Hepatocyte (in vitro differentiated cells): ENCODE measurements around the gene BRDT. TPM values are rescaled to one million over a fixed set of nuclear protein-coding genes. Genes with fewer than 3 reads are reported as not detected.

Experiments used
- DNase-seq: peaks from one replicate; pipeline ENCODE4 v3.0.0-alpha.2; 2016; ENCODE audit warnings: low spot score
- H2AFZ ChIP-seq: fragments of 200-600 bp; sonication (generic); 2 replicates; pipeline ENCODE4 v1.6.0; 2016; ENCODE audit warnings: antibody characterized with exemption, mild to moderate bottlenecking
- H3K27ac ChIP-seq: fragments of 200-600 bp; sonication (generic); 2 replicates; pipeline ENCODE4 v1.5.1; 2016; ENCODE audit warnings: mild to moderate bottlenecking
- H3K27me3 ChIP-seq: fragments of 200-600 bp; sonication (generic); 2 replicates; pipeline ENCODE4 v1.6.1; 2016
- H3K36me3 ChIP-seq: fragments of 200-600 bp; sonication (generic); replicated peaks from 2 replicates; pipeline ENCODE4 v1.5.1; 2016; ENCODE audit warnings: low read depth; ENCODE audit not compliant: insufficient read depth
- H3K4me1 ChIP-seq: fragments of 200-600 bp; sonication (generic); 2 replicates; pipeline ENCODE4 v1.5.1; 2016; ENCODE audit warnings: mild to moderate bottlenecking, moderate library complexity; ENCODE audit not compliant: insufficient read depth
- H3K4me2 ChIP-seq: fragments of 200-600 bp; sonication (generic); 2 replicates; pipeline ENCODE4 v1.6.0; 2016
- H3K4me3 ChIP-seq: fragments of 200-600 bp; sonication (generic); 2 replicates; pipeline ENCODE4 v1.5.1; 2016; ENCODE audit warnings: mild to moderate bottlenecking
- H3K79me2 ChIP-seq: fragments of 200-600 bp; sonication (generic); 2 replicates; pipeline ENCODE4 v1.6.0; 2017; ENCODE audit warnings: mild to moderate bottlenecking
- H3K9me2 ChIP-seq: fragments of 200-600 bp; sonication (generic); replicated peaks from 2 replicates; pipeline ENCODE4 v1.6.0; 2017; ENCODE audit warnings: mild to moderate bottlenecking; ENCODE audit not compliant: insufficient read depth
- H3K9me3 ChIP-seq: fragments of 200-600 bp; sonication (generic); 2 replicates; pipeline ENCODE4 v1.5.1; 2016; ENCODE audit warnings: low read depth, mild to moderate bottlenecking
- H4K20me1 ChIP-seq: fragments of 200-600 bp; sonication (generic); 2 replicates; pipeline ENCODE4 v1.6.0; 2016; ENCODE audit warnings: mild to moderate bottlenecking; ENCODE audit not compliant: insufficient read depth, poor library complexity, severe bottlenecking
- EZH2 ChIP-seq: fragments of 200-600 bp; sonication (generic); IDR thresholded peaks from 2 replicates; pipeline ENCODE4 v1.6.1; 2016; ENCODE audit warnings: antibody characterized with exemption, mild to moderate bottlenecking, borderline replicate concordance
- EZH2phosphoT487 ChIP-seq: fragments of 200-600 bp; sonication (generic); IDR thresholded peaks from one replicate; pipeline ENCODE4 v1.6.1; 2018; ENCODE audit warnings: antibody characterized with exemption, mild to moderate bottlenecking, low read depth, moderate library complexity; ENCODE audit not compliant: unreplicated experiment, severe bottlenecking
- WGBS: methylation state at CpG from one replicate; pipeline ENCODE4 v1.1.6; 2016; ENCODE audit warnings: low lambda C conversion rate; ENCODE audit errors: missing lambda C conversion rate; 5-methylcytosine and 5-hydroxymethylcytosine counted together
- polyA plus RNA-seq: library from polyadenylated mRNA; unstranded; fragments of >200 nt; fragmentation: Nextera tagmentation; extraction: Ambion mirVana; gene quantifications from 2 replicates; pipeline ENCODE4 v1.2.1, GENCODE V29; 2016
- total RNA-seq: library from RNA; depleted of rRNA; stranded (reverse); fragments of >200 nt; gene quantifications from 2 replicates; pipeline ENCODE4 v1.2.3, GENCODE V29; 2014
- TF ChIP-seq, protein P1 (sequence below): fragments of 200-600 bp; sonication (generic); IDR thresholded peaks from 2 replicates; pipeline ENCODE4 v1.5.1; 2016; ENCODE audit warnings: antibody characterized with exemption, mild to moderate bottlenecking; ENCODE audit not compliant: poor library complexity

BRDT gene
- total and polyA plus RNA-seq, 2 experiments from 2014 or later = not detected

DNA sequence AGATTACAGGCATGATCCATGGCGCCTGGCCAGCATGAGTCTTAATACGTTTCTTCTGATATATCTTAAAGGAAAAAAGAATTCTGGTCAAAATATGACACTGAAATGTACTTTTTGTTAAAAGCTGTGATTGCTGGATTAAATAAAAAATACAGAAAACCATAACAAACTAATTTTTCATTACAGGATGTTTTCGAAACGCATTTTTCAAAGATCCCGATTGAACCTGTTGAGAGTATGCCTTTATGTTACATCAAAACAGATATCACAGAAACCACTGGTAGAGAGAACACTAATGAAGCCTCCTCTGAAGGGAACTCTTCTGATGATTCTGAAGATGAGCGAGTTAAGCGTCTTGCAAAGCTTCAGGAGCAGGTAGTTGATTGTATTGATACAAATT, 30.2 kb downstream of the BRDT start:
- Histone ChIP-seq H3K4me3 (no peak overlapping the region), H2AFZ (no peak overlapping the region), H3K27me3 (no peaks in the 10 kb centered on the region), H3K36me3 (no peaks in the 10 kb centered on the region), H3K79me2 (no peaks in the 10 kb centered on the region), H3K27ac (no peak overlapping the region), H3K9me3 (no peaks in the 10 kb centered on the region), H3K4me2 (no peak overlapping the region), H3K4me1 (no peaks in the 10 kb centered on the region), H3K9me2 (no peaks in the 10 kb centered on the region), H4K20me1 (no peaks in the 10 kb centered on the region)
- TF ChIP-seq EZH2phosphoT487 (no peak), EZH2 (no peak)
- TF ChIP-seq, protein P1, sequence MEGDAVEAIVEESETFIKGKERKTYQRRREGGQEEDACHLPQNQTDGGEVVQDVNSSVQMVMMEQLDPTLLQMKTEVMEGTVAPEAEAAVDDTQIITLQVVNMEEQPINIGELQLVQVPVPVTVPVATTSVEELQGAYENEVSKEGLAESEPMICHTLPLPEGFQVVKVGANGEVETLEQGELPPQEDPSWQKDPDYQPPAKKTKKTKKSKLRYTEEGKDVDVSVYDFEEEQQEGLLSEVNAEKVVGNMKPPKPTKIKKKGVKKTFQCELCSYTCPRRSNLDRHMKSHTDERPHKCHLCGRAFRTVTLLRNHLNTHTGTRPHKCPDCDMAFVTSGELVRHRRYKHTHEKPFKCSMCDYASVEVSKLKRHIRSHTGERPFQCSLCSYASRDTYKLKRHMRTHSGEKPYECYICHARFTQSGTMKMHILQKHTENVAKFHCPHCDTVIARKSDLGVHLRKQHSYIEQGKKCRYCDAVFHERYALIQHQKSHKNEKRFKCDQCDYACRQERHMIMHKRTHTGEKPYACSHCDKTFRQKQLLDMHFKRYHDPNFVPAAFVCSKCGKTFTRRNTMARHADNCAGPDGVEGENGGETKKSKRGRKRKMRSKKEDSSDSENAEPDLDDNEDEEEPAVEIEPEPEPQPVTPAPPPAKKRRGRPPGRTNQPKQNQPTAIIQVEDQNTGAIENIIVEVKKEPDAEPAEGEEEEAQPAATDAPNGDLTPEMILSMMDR = no peak
- no peak for DNase-seq
- WGBS = 95% methylated on average over 7 of the region's 7 CpGs

DNA sequence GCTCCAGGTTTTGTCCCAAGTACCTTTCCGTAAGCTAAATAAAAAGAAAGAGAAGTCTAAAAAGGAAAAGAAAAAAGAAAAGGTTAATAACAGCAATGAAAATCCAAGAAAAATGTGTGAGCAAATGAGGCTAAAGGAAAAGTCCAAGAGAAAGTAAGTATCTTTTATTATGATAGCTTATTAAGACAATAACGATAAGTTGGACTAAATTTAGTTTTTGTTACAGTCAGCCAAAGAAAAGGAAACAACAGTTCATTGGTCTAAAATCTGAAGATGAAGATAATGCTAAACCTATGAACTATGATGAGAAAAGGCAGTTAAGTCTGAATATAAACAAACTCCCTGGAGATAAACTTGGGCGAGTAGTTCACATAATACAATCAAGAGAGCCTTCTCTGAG, 31.5 kb downstream of the BRDT start:
- Histone ChIP-seq H3K27me3 (no peaks in the 10 kb centered on the region), H4K20me1 (no peaks in the 10 kb centered on the region), H3K27ac (no peak overlapping the region), H3K9me3 (no peaks in the 10 kb centered on the region), H3K9me2 (no peaks in the 10 kb centered on the region), H3K4me3 (no peak overlapping the region), H3K36me3 (no peaks in the 10 kb centered on the region), H3K4me2 (no peak overlapping the region), H3K79me2 (no peaks in the 10 kb centered on the region), H3K4me1 (no peaks in the 10 kb centered on the region), H2AFZ (no peak overlapping the region)
- TF ChIP-seq, protein P1 = no peak
- TF ChIP-seq EZH2phosphoT487 = no peak
- TF ChIP-seq EZH2 = no peak
- DNase-seq = no peak
- WGBS = 68% methylated on average over 3 of the region's 3 CpGs

DNA sequence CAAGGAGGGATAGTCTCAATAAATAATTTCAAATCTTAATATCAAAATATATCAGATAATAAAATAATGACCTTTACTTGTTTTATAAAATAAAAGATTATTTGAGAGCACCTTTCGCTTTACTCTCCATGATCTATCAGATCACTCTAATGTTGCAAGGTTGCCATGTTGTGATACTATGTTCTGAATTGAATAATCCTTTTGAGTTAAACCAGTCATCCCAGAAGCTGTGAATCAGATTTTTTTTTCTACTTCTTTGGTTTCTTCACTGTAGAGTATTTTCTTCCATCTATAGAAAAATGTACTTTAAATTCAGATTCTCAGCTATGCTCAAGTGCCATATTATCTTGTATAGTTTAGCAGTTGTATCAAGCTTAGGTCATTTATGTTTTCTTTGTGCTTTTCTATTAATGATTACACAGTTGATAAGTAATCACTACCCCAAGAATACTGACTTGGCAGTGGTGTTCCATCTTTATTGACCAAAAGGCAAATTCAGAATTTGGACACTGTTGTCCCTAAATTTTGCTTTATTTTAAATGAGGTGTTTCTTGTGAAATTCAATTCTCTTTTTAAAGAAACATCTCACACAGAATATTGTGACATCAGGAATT, 32.9 kb downstream of the BRDT start:
- Histone ChIP-seq H4K20me1 (no peaks in the 10 kb centered on the region), H3K4me2 (no peak overlapping the region), H3K9me2 (no peaks in the 10 kb centered on the region), H3K9me3 (no peaks in the 10 kb centered on the region), H3K27me3 (no peaks in the 10 kb centered on the region), H3K79me2 (no peaks in the 10 kb centered on the region), H3K4me1 (no peaks in the 10 kb centered on the region), H3K36me3 (no peaks in the 10 kb centered on the region), H2AFZ (no peak overlapping the region), H3K4me3 (no peak overlapping the region), H3K27ac (no peak overlapping the region)
- TF ChIP-seq, protein P1 = no peak
- no peak for TF ChIP-seq EZH2
- no peak for TF ChIP-seq EZH2phosphoT487
- WGBS = 94% methylated on average over 1 of the region's 1 CpG
- no peak for DNase-seq
